Glomerular endothelial cell (primary cell): ENCODE results near the gene KIF12. TPM values are rescaled to one million over a fixed set of nuclear protein-coding genes. Genes with fewer than 3 reads are reported as not detected.

Experiments
- DNase-seq: peaks from one replicate; pipeline ENCODE4 v3.0.0-alpha.2; 2011; ENCODE audit warnings: low read depth, low spot score; ENCODE audit errors: extremely low read depth
- total RNA-seq: library from RNA; depleted of rRNA; stranded (reverse); fragments of >200 nt; gene quantifications from 2 replicates; pipeline ENCODE4 v1.2.3, GENCODE V29; 2015

KIF12 gene
- total RNA-seq, 1 donor from 2014 or later = 0.70 TPM

GRCh38 chr9:114124138-114124537, 25.0 kb upstream of the KIF12 start:
- no peak for DNase-seq

- DNase-seq = no peak
Observed at GRCh38 chr9:114123031-114123977, 24.2 kb upstream of the KIF12 start.

GRCh38 chr9:114122136-114123027, 23.3 kb upstream of the KIF12 start:
- DNase-seq = no peak

GRCh38 chr9:114121227-114122135, 22.4 kb upstream of the KIF12 start:
- no peak for DNase-seq

- no peak for DNase-seq
Observed at GRCh38 chr9:114120192-114121014, 21.3 kb upstream of the KIF12 start.

GRCh38 chr9:114119242-114120191, 20.4 kb upstream of the KIF12 start:
- no peak for DNase-seq

- DNase-seq = no peak
Observed at GRCh38 chr9:114117996-114118830, 19.1 kb upstream of the KIF12 start.

GRCh38 chr9:114117614-114117995, 18.5 kb upstream of the KIF12 start:
- no peak for DNase-seq

- no peak for DNase-seq
Observed at GRCh38 chr9:114116126-114116747, 17.1 kb upstream of the KIF12 start.

- DNase-seq = no peak
Observed at GRCh38 chr9:114115654-114116125, 16.6 kb upstream of the KIF12 start.

GRCh38 chr9:114114364-114114763, 15.3 kb upstream of the KIF12 start:
- no peak for DNase-seq

- DNase-seq = no peak
Observed at GRCh38 chr9:114112778-114113584, 13.9 kb upstream of the KIF12 start.

GRCh38 chr9:114112325-114112724, 13.2 kb upstream of the KIF12 start:
- no peak for DNase-seq

GRCh38 chr9:114110180-114110579, 11.1 kb upstream of the KIF12 start:
- no peak for DNase-seq

GRCh38 chr9:114109124-114109523, 10.0 kb upstream of the KIF12 start:
- no peak for DNase-seq
